ENCODE data around the gene TLCD3B. TPM values are rescaled to one million over a fixed set of nuclear protein-coding genes. Genes with fewer than 3 reads are reported as not detected.

Gene TLCD3B
- total RNA-seq, 4 donors from 2014 or later = not detected

- no peaks in the 10 kb centered on the region for H3K27me3 ChIP-seq
- H3K4me3 ChIP-seq = peak within 1 kb of the TSS; percentile 65 to 96 (median 91)
- H3K9me3 ChIP-seq = no peaks in the 10 kb centered on the region
- 0% methylated on average over 55 to 75 of the region's 99 CpGs for WGBS, 2 donors
- peaks cover 5 to 60% (median 42%) of the 10 kb centered on the region in 4 donors for H3K4me1 ChIP-seq
- H3K36me3 ChIP-seq = peaks cover 3 to 35% (median 23%) of the 10 kb centered on the region in 3 donors
- peak within 1 kb of the TSS; percentile 90 to 100 (median 96) for H3K27ac ChIP-seq
- DNase-seq (ENCODE audit: low spot score in 2 of 2) = peak; percentile 95 to 96
- TF ChIP-seq POLR2A (IDR thresholded peaks at IDR 0.05) (peak; percentile 93 to 97), EP300 (IDR thresholded peaks at IDR 0.05) (peak; percentile 88 to 97), CTCF (IDR thresholded peaks at IDR 0.05) (peak in 2 of 5 experiments; percentile 34 to 42)
Observed at GRCh38 chr16:30065102-30065942, 34.3 kb upstream of the TLCD3B start, which contains the start of gene ALDOA. Gene ALDOA, plus strand, starts transcription at chr16:30065760. Its CDS starts 1,138 bp downstream, at chr16:30066898.

GRCh38 chr16:30064729-30065101 is 33.6 kb upstream of the TLCD3B start:
- TF ChIP-seq EP300 (IDR thresholded peaks at IDR 0.05) (no peak), CTCF (IDR thresholded peaks at IDR 0.05) (no peak), POLR2A (IDR thresholded peaks at IDR 0.05) (no peak)
- Histone ChIP-seq H3K27me3 (no peaks in the 10 kb centered on the region), H3K9me3 (no peaks in the 10 kb centered on the region), H3K27ac (peak overlapping the region; percentile 90 to 100 (median 96)), H3K36me3 (peaks cover under 1 to 29% (median 17%) of the 10 kb centered on the region in 3 donors), H3K4me3 (peak overlapping the region; percentile 65 to 96 (median 91)), H3K4me1 (peaks cover 5 to 53% (median 37%) of the 10 kb centered on the region in 4 donors)
- 0% methylated on average over 17 to 25 of the region's 25 CpGs for WGBS, 2 donors
- DNase-seq (ENCODE audit: low spot score in 2 of 2) = peak in 1 of 2 donors; percentile 27

- TF ChIP-seq CTCF (IDR thresholded peaks at IDR 0.05) (peak; percentile 23 to 63 (median 50)), POLR2A (IDR thresholded peaks at IDR 0.05) (peak; percentile 29 to 40), EP300 (IDR thresholded peaks at IDR 0.05) (peak in 1 of 2 donors; percentile 76)
- H3K4me1 ChIP-seq = peaks cover 5 to 47% (median 31%) of the 10 kb centered on the region in 4 donors
- no peaks in the 10 kb centered on the region for H3K9me3 ChIP-seq
- H3K36me3 ChIP-seq = peaks cover 0 to 23% (median 11%) of the 10 kb centered on the region in 3 donors
- peak overlapping the region; percentile 65 to 96 (median 91) for H3K4me3 ChIP-seq
- no peaks in the 10 kb centered on the region for H3K27me3 ChIP-seq
- 4 to 5% methylated on average over 27 of the region's 27 CpGs for WGBS, 2 donors
- peak; percentile 73 to 79 for DNase-seq (ENCODE audit: low spot score in 2 of 2)
- peak overlapping the region; percentile 90 to 100 (median 96) for H3K27ac ChIP-seq
Observed at GRCh38 chr16:30063893-30064728, 33.0 kb upstream of the TLCD3B start.

GRCh38 chr16:30063278-30063892 is 32.3 kb upstream of the TLCD3B start:
- peaks cover 5 to 40% (median 26%) of the 10 kb centered on the region in 4 donors for H3K4me1 ChIP-seq
- WGBS, 2 donors = 42 to 47% methylated on average over 12 of the region's 12 CpGs
- no peaks in the 10 kb centered on the region for H3K27me3 ChIP-seq
- DNase-seq (ENCODE audit: low spot score in 2 of 2) = no peak
- no peaks in the 10 kb centered on the region for H3K9me3 ChIP-seq
- peak overlapping the region; percentile 90 to 100 (median 96) for H3K27ac ChIP-seq
- peak overlapping the region; percentile 65 to 96 (median 91) for H3K4me3 ChIP-seq
- H3K36me3 ChIP-seq = peaks cover 0 to 16% (median 3%) of the 10 kb centered on the region in 3 donors
- TF ChIP-seq POLR2A (IDR thresholded peaks at IDR 0.05) (no peak), EP300 (IDR thresholded peaks at IDR 0.05) (no peak), CTCF (IDR thresholded peaks at IDR 0.05) (no peak)

All from tibial nerve (tissue), 4 donors.